Loucy (cell line): Measurements from ENCODE around the gene SND1.

Source experiments
- EZH2phosphoT487 ChIP-seq: fragments of 200-600 bp; IDR thresholded peaks from 2 replicates; pipeline ENCODE4 v1.6.1; 2018; ENCODE audit warnings: antibody characterized with exemption, mild to moderate bottlenecking, moderate library complexity, borderline replicate concordance
- TF ChIP-seq, protein P1 (sequence below): fragments of 200-600 bp; sonication (generic); conservative IDR thresholded peaks from 2 replicates; pipeline ENCODE4 v1.5.1; 2014; ENCODE audit warnings: mild to moderate bottlenecking, antibody characterized with exemption, low read length

DNA sequence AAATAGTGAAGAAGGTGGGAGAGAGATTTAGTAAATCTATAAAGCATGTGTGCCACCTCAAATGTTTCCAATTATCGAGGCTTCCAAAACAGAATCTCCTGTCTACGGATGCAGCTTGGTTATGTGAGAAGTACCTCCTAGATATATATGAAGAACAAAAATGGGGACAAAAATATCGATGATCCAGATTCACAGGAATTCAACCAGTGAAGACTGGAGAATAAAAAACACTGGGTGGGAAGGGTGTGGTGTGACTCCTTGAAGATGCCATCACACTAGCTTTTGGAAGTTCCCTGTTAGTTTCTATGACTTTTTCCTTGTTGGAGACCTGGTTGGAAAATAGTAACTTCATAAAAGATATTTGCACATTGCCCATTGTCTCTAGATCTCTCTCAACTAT is 226.8 kb downstream of the SND1 start:
- TF ChIP-seq, protein P1, sequence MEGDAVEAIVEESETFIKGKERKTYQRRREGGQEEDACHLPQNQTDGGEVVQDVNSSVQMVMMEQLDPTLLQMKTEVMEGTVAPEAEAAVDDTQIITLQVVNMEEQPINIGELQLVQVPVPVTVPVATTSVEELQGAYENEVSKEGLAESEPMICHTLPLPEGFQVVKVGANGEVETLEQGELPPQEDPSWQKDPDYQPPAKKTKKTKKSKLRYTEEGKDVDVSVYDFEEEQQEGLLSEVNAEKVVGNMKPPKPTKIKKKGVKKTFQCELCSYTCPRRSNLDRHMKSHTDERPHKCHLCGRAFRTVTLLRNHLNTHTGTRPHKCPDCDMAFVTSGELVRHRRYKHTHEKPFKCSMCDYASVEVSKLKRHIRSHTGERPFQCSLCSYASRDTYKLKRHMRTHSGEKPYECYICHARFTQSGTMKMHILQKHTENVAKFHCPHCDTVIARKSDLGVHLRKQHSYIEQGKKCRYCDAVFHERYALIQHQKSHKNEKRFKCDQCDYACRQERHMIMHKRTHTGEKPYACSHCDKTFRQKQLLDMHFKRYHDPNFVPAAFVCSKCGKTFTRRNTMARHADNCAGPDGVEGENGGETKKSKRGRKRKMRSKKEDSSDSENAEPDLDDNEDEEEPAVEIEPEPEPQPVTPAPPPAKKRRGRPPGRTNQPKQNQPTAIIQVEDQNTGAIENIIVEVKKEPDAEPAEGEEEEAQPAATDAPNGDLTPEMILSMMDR = no peak
- TF ChIP-seq EZH2phosphoT487 = no peak
